Measurements from ENCODE around the gene POC1A.

The POC1A gene

DNA sequence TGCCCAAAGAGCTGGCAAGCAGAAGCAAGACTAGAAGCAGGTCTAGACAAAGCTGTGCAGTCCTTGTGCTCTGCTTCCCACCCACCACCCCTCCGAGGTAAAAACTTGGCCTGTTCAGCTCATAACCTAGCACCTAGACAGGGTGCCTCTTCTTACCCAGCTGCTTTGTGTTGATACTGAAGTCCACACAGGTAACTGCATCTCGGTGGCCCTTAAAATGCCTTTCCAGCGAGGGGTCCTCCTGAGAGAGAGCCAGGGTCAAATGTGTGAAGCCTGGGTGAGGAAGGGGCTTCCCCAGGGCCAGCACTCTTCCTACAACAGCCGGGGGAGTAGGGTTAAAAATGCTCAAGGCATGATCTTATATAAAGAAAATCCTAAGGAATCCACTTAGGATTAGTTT is 3.4 kb downstream of the POC1A start:
- no peak for DNase-seq (ENCODE audit: low read depth)

- DNase-seq (ENCODE audit: low read depth), result no peak
Measured at GRCh38 chr3:52150357-52150756, 3.9 kb downstream of the POC1A start.

- no peak for DNase-seq (ENCODE audit: low read depth)
Measured at GRCh38 chr3:52149726-52150125, 4.5 kb downstream of the POC1A start.

- no peak for DNase-seq (ENCODE audit: low read depth)
Measured at GRCh38 chr3:52149021-52149420, 5.2 kb downstream of the POC1A start.

DNA sequence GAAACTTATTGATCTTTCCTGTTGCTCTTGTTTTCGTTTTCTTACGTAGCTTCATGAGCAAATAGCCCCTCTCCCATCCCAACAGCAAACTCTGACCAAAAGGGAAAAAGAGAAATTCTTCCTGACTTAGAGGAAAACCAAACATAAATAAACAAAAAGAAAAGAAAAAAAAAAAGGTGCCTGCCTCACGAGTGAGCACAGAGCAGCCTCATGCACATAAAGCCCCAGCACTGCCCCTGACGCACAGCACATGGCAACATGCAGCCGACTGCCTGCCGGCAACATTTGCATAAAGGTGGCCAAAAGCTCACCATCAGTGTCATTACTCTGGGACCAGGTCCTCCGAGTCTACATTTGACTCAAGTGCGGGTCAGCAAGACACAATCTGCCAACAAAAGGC is 6.4 kb downstream of the POC1A start:
- peak; percentile 18 for DNase-seq (ENCODE audit: low read depth)

DNA sequence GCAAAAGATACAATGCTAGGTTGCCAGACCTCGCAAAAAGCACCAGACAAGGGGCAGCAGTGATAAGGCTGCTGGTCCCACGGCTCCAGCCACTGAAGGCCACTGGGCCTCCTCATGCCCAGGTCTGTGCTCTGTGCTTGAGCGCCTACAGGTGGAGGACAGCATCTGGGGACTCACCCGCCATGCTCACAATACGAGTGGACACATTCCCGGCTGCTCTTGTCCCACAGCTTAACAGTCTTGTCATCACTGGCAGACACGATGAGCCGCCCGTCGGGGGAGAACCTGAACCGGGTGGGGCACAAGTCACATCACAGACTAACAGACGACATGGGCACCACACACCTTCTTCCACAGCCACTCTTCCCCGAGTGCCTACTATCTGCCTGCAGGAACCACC is 7.4 kb downstream of the POC1A start:
- no peak for DNase-seq (ENCODE audit: low read depth)

DNA sequence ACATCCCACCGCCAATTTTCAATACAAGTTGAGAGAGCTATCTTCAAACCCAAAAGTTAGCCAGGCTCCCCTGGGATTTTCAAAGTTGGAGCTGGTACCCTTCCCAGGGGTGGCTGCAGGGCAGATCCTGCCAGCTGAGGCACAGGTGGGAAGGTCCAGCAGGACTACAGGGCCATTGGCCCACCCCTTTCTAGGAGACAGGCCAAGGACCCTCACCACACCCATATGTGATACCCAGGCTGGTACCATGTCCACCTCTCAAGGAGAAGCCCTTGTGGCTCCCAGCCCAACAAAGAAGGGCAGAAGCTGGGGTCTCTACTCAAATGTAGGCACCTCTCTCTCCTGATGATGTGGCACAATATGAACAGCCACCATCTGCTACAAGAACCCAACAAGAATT is 8.0 kb downstream of the POC1A start:
- DNase-seq (ENCODE audit: low read depth), result no peak

- no peak for DNase-seq (ENCODE audit: low read depth)
Measured at GRCh38 chr3:52145736-52146110, 8.5 kb downstream of the POC1A start.

DNA sequence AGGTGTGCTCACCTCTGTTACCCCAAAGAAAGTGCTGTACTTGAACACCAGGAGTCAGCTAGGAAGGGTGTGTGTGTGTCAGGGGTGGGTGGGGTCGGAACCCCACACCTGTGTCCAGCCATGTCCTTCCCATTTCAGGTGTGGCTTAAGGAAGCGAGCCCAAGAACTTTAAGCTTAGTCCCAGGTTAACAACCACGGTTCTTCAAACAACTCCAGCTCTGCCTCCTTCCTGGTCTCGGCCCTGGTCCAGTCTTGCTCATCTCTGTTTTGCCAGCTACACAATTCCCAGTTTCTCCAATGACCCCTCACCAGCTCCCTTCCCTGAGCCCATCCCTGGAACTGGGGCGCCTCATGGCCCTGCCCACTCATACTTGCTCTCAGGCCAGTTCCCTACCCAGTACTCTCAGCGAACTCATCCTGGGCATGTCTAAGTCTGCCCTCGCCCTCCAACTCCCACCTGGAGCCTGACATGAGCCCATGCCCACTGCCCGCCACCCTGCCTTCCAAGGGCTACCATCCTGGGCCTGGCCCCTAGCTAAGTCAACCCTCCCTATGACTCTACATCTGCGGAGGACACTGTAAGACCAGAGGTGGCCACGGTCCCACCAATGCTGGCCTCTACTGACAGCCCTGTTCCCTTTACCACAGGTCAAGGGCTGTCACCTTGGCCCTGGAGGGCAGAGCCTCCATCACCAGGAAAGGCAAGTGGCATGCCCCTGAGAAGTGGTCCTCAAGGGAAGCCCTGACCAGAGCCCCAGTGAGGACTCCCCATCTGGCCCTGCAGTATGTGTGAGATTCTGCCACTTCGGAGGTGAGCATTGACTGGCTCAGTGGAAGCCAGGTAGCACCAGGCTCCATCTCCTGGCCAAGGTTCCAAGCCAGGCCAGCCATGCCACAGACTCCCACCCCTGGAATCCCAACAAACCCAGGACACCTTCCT is 9.2 kb downstream of the POC1A start:
- DNase-seq (ENCODE audit: low read depth), result no peak

DNA sequence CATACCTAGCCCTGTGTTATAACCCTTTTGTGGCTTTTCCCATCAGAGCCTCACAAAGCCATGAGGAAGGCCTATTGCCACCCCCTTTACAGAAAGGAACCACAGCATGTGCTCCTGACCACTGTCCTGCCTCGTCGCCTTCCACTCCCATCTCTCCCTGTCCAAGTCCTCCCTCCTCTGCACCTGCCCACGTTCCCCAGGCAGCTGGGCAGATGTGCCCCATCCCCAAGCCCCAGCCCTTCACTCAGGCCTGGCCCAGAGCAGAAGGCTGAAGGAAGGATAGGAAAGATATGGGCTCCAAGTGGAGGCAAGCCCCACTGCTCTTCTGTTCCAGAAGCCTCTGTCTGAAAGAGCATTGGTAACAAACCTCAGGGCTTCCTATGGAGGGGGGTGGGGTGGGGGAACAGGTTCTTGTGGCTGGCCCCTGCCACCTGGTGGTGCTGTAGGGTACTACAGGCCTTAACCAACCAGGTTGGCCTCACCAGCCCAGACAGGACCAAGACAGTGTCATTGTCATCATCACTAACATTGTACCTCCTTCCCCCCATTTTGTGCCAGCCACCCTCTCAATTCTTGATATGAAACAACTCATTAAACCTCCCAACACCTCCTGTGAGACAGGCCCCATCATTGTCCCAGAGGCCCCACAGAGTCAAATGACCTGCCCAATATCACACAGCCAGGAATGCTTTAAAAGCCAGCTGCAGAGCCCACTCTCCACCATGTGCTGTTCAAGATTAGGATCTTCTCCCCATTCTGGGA is 10.0 kb downstream of the POC1A start:
- peak; percentile 79 for DNase-seq (ENCODE audit: low read depth)

- DNase-seq (ENCODE audit: low read depth), result no peak
Measured at GRCh38 chr3:52143616-52144015, 10.6 kb downstream of the POC1A start.

DNA sequence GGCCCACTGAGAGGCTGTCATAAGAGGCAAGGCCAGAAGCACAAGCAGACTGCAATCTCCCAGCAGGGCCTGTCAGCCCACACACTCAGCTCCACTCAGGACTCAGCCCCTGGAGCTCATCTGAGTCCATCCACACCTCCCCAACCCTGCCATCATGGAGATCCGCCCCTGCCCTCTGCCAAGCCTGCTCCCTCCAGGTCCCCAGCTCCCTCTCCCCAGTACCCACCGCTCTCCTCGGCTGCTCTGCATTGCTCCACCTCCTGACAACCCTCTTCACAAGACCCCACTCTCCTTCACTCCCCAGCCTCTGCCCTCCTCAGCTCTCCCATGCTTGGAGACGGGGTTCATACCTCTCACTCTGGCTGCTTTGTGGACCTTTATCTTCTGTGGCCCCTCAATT is 11.1 kb downstream of the POC1A start:
- DNase-seq (ENCODE audit: low read depth), result no peak

DNA sequence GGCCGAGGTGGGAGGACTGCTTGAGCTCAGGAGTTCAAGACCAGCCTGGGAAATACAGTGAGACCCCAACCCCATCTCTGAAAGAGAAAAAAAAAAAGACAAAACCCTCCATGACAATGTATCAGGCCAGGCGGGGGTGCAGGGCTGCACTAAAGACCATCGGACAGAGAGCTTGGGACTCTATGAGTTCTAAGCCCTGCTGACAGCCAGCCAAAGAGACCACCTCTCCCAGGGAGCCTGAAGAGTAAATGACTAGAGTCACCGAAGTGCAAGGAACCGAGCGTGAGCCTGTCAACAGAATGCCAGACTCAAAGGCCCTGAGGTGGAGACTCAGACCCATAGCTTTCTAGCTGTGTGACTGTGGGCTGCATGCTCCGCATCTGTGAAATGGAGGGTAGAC is 12.5 kb downstream of the POC1A start:
- no peak for DNase-seq (ENCODE audit: low read depth)

DNA sequence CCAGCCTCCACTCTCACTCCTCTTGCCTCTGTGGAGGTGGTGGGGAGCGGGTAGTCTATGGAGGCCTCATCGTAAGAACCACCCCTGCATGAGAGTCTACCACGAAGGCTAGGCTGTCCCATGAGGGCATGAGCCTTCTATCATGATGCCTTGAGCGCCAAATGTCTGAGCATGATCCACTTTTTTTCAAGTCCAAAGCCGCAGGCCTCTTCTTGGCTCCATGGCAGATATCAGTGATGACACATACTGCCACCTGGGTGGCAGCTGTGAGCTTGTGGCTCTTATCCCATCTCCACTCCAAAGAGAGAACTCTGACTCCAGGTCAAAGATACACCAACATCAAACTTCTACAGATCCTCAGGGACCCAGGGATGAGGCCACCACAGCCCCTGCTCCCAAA is 13.5 kb downstream of the POC1A start:
- DNase-seq (ENCODE audit: low read depth), result no peak

DNA sequence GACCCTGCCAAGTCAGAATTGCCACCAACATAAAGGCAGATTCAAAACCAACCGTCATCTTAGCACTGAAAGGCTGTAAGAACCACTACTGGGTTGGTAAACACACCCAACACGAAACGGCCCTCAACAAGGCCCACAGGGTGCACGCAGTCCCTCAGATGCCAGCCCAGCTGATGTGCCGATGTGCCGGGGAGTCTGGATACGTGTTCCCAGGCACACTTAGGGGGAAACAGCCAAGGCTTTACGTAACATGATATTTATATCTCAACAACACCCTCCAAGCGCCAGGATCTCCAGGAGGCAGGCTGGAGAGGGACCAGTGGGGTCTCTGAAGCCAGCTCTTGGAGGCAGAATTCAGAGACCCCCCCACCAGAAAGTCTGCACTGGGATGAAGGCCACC is 14.2 kb downstream of the POC1A start:
- DNase-seq (ENCODE audit: low read depth), result no peak

DNA sequence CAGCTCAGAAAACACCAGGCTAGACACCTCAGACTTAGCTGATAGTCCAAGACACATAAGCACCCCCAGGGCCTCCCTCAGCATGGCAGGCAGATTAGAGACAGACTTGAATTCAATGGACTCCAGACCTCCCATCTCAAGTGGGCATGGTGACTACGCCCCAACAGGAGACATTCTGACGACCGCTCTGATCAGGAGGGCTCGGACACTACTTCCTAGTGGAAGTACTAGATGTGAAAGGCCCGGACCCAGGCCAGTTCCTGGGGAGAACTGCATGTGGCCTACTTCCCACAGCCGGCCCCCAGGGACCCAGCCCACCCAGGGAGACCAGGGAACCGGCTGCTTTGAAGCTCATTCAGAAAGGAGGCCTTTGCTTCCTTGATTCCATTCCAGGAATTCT is 16.9 kb downstream of the POC1A start:
- DNase-seq (ENCODE audit: low read depth), result no peak

DNA sequence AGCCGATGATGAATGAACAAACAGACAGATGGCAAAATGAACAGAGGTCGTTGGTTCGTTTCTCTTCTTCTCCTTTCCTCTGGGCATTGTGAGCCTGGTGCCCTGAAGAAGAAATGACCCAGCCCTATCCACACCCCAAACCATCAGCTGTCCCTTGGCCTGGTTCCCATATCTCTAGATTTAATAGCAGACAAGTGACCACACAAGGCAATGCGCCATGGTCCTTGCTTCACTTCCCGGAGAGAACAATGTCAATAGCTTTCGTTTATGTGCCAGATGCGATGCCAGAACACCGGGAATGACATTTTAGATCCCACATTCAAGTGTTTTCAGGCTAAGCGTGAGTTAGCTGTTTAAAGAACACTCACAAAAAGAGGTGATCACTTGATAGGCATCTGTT is 17.7 kb downstream of the POC1A start:
- DNase-seq (ENCODE audit: low read depth), result no peak

GRCh38 chr3:52135332-52135731 is 18.9 kb downstream of the POC1A start:
- no peak for DNase-seq (ENCODE audit: low read depth)

- DNase-seq (ENCODE audit: low read depth), result no peak
Measured at GRCh38 chr3:52134761-52135160, 19.5 kb downstream of the POC1A start.

- no peak for DNase-seq (ENCODE audit: low read depth)
Measured at GRCh38 chr3:52132930-52133329, 21.3 kb downstream of the POC1A start.

- DNase-seq (ENCODE audit: low read depth), result no peak
Measured at GRCh38 chr3:52132041-52132440, 22.2 kb downstream of the POC1A start.

- no peak for DNase-seq (ENCODE audit: low read depth)
Measured at GRCh38 chr3:52130966-52131622, 23.1 kb downstream of the POC1A start.

DNA sequence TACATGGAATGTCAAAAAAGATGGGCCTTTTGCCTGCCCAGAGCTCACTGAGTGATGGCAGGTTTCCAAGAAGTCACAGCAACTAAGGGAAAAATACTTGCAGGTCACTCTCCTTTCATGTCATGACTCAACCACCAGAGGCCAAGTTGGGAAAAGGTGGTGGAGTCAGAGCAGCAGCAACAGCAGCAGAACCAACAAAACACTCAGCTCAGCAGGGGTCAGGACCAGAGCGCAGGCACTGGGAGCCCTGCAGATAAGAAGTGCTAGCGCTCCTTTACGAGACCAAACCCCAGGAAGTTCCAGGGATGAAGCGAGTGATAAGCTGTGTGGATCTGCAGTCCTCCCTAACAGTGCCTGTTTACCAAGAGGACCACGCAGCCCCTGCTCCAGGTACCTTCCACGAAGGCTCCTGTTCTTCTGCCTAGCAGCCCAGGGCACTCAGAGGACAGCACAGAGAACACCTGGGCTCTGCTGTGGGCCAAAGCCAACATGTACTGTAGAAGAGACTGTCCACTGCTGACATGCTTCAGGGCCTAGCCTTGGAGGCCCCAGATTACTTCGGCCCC is 26.0 kb downstream of the POC1A start:
- peak; percentile 71 for DNase-seq (ENCODE audit: low read depth)

Data from iris pigment epithelial cell (primary cell).